Stimulated activated naive CD8-positive, alpha-beta T cell treated with anti-CD3 and anti-CD28 coated beads, Interleukin-15, Interleukin-2, amounts not matched to agents 100 ng/mL and 50 ng/mL, for 24 hours (primary cell): ENCODE data around the gene SLC22A12.
"Not testable (repeated sequence)": the region's sequence is repeated elsewhere in the genome, so short reads cannot be mapped to it uniquely, and the experiment has no call there.

Experiments
- H3K27ac Mint-ChIP-seq: one replicate; pipeline ENCODE4 v1.8.0; 2021; ENCODE audit warnings: mild to moderate bottlenecking, mixed read lengths
- H3K27me3 Mint-ChIP-seq: one replicate; pipeline ENCODE4 v1.8.0; 2021; ENCODE audit warnings: mixed read lengths
- H3K36me3 Mint-ChIP-seq: one replicate; pipeline ENCODE4 v1.8.0; 2021; ENCODE audit warnings: low read depth, mixed read lengths
- H3K4me1 Mint-ChIP-seq: one replicate; pipeline ENCODE4 v1.8.0; 2021; ENCODE audit warnings: low read depth, mixed read lengths
- H3K4me3 Mint-ChIP-seq: one replicate; pipeline ENCODE4 v1.8.0; 2021; ENCODE audit warnings: mild to moderate bottlenecking, mixed read lengths
- H3K9me3 Mint-ChIP-seq: one replicate; pipeline ENCODE4 v1.8.0; 2021; ENCODE audit warnings: mixed read lengths

The SLC22A12 gene

GRCh38 chr11:64559351-64560138, 31.5 kb upstream of the SLC22A12 start:
- Mint-ChIP-seq H3K36me3 (no peaks in the 10 kb centered on the region), H3K4me3 (no peak overlapping the region), H3K4me1 (peaks cover 11% of the 10 kb centered on the region), H3K9me3 (no peaks in the 10 kb centered on the region), H3K27ac (no peak overlapping the region), H3K27me3 (no peaks in the 10 kb centered on the region)

GRCh38 chr11:64560139-64560771, 30.8 kb upstream of the SLC22A12 start:
- Mint-ChIP-seq H3K36me3 (no peaks in the 10 kb centered on the region), H3K27ac (no peak overlapping the region), H3K9me3 (no peaks in the 10 kb centered on the region), H3K4me1 (peaks cover 4% of the 10 kb centered on the region), H3K27me3 (no peaks in the 10 kb centered on the region), H3K4me3 (no peak overlapping the region)

- Mint-ChIP-seq H3K27me3 (no peaks in the 10 kb centered on the region), H3K9me3 (no peaks in the 10 kb centered on the region), H3K27ac (no peak overlapping the region), H3K36me3 (no peaks in the 10 kb centered on the region), H3K4me1 (no peaks in the 10 kb centered on the region), H3K4me3 (no peak overlapping the region)
Observed at GRCh38 chr11:64560941-64561340, 30.1 kb upstream of the SLC22A12 start.

GRCh38 chr11:64561429-64561828, 29.6 kb upstream of the SLC22A12 start:
- not testable (repeated sequence) for H3K36me3 Mint-ChIP-seq, H3K27ac Mint-ChIP-seq, H3K27me3 Mint-ChIP-seq, H3K4me3 Mint-ChIP-seq, H3K9me3 Mint-ChIP-seq, H3K4me1 Mint-ChIP-seq

- Mint-ChIP-seq H3K36me3 (no peaks in the 10 kb centered on the region), H3K9me3 (no peaks in the 10 kb centered on the region), H3K4me3 (no peak overlapping the region), H3K27me3 (no peaks in the 10 kb centered on the region), H3K4me1 (no peaks in the 10 kb centered on the region), H3K27ac (no peak overlapping the region)
Observed at GRCh38 chr11:64561984-64562722, 28.9 kb upstream of the SLC22A12 start.

- no peak overlapping the region for H3K4me3 Mint-ChIP-seq
- no peaks in the 10 kb centered on the region for H3K27me3 Mint-ChIP-seq
- no peaks in the 10 kb centered on the region for H3K9me3 Mint-ChIP-seq
- H3K4me1 Mint-ChIP-seq, result no peaks in the 10 kb centered on the region
- no peaks in the 10 kb centered on the region for H3K36me3 Mint-ChIP-seq
- no peak overlapping the region for H3K27ac Mint-ChIP-seq
Observed at GRCh38 chr11:64562723-64563351, 28.2 kb upstream of the SLC22A12 start.

- no peaks in the 10 kb centered on the region for H3K27me3 Mint-ChIP-seq
- no peak overlapping the region for H3K27ac Mint-ChIP-seq
- H3K36me3 Mint-ChIP-seq, result no peaks in the 10 kb centered on the region
- H3K4me3 Mint-ChIP-seq, result no peak overlapping the region
- no peaks in the 10 kb centered on the region for H3K9me3 Mint-ChIP-seq
- H3K4me1 Mint-ChIP-seq, result no peaks in the 10 kb centered on the region
Observed at GRCh38 chr11:64563966-64564365, 27.1 kb upstream of the SLC22A12 start.

GRCh38 chr11:64564419-64564818, 26.6 kb upstream of the SLC22A12 start:
- Mint-ChIP-seq H3K36me3 (no peaks in the 10 kb centered on the region), H3K4me1 (no peaks in the 10 kb centered on the region), H3K9me3 (no peaks in the 10 kb centered on the region), H3K4me3 (no peak overlapping the region), H3K27ac (no peak overlapping the region), H3K27me3 (no peaks in the 10 kb centered on the region)

GRCh38 chr11:64564947-64565889, 25.8 kb upstream of the SLC22A12 start:
- Mint-ChIP-seq H3K9me3 (no peaks in the 10 kb centered on the region), H3K36me3 (no peaks in the 10 kb centered on the region), H3K27ac (no peak overlapping the region), H3K27me3 (no peaks in the 10 kb centered on the region), H3K4me1 (no peaks in the 10 kb centered on the region), H3K4me3 (no peak overlapping the region)

- H3K36me3 Mint-ChIP-seq, result no peaks in the 10 kb centered on the region
- H3K9me3 Mint-ChIP-seq, result no peaks in the 10 kb centered on the region
- no peaks in the 10 kb centered on the region for H3K4me1 Mint-ChIP-seq
- H3K27ac Mint-ChIP-seq, result peak overlapping the region; percentile 0
- H3K27me3 Mint-ChIP-seq, result no peaks in the 10 kb centered on the region
- no peak overlapping the region for H3K4me3 Mint-ChIP-seq
Observed at GRCh38 chr11:64566042-64566914, 24.7 kb upstream of the SLC22A12 start.

- Mint-ChIP-seq H3K27me3 (no peaks in the 10 kb centered on the region), H3K27ac (peak overlapping the region; percentile 0), H3K36me3 (no peaks in the 10 kb centered on the region), H3K9me3 (no peaks in the 10 kb centered on the region), H3K4me1 (no peaks in the 10 kb centered on the region), H3K4me3 (no peak overlapping the region)
Observed at GRCh38 chr11:64566915-64567891, 23.8 kb upstream of the SLC22A12 start.

GRCh38 chr11:64568041-64568571, 22.9 kb upstream of the SLC22A12 start:
- Mint-ChIP-seq H3K36me3 (no peaks in the 10 kb centered on the region), H3K27me3 (no peaks in the 10 kb centered on the region), H3K4me1 (no peaks in the 10 kb centered on the region), H3K9me3 (no peaks in the 10 kb centered on the region), H3K27ac (no peak overlapping the region), H3K4me3 (no peak overlapping the region)
